Activated naive CD8-positive, alpha-beta T cell treated with anti-CD3 and anti-CD28 coated beads, Interleukin-2, amount 50 U/mL, for 16 hours (primary cell): ENCODE results near the gene YIPF6.
"Not testable (repeated sequence)": the region's sequence is repeated elsewhere in the genome, so short reads cannot be mapped to it uniquely, and the experiment has no call there.

Experiments used
- DNase-seq: peaks from one replicate; pipeline ENCODE4 v3.0.0-alpha.2; 2020; ENCODE audit warnings: low read depth, low spot score

Gene YIPF6

GRCh38 chrX:68506649-68507048 lies 7.8 kb downstream of the YIPF6 start:
- DNase-seq, result no peak

GRCh38 chrX:68508799-68509198 lies 9.9 kb downstream of the YIPF6 start:
- no peak for DNase-seq

GRCh38 chrX:68511255-68511654 lies 12.4 kb downstream of the YIPF6 start:
- DNase-seq, result no peak

GRCh38 chrX:68524680-68525079 lies 25.8 kb downstream of the YIPF6 start:
- not testable (repeated sequence) for DNase-seq

- no peak for DNase-seq
Observed at GRCh38 chrX:68532831-68533533, 34.1 kb downstream of the YIPF6 start.

- no peak for DNase-seq
Observed at GRCh38 chrX:68533656-68534055, 34.8 kb downstream of the YIPF6 start.

GRCh38 chrX:68534691-68535090 lies 35.8 kb downstream of the YIPF6 start:
- no peak for DNase-seq

- DNase-seq, result no peak
Observed at GRCh38 chrX:68536429-68536828, 37.6 kb downstream of the YIPF6 start.

GRCh38 chrX:68536884-68537283 lies 38.0 kb downstream of the YIPF6 start:
- no peak for DNase-seq

GRCh38 chrX:68550193-68550592 lies 51.3 kb downstream of the YIPF6 start:
- DNase-seq, result no peak

- no peak for DNase-seq
Observed at GRCh38 chrX:68556036-68556435, 57.2 kb downstream of the YIPF6 start.

GRCh38 chrX:68557126-68557525 lies 58.3 kb downstream of the YIPF6 start:
- not testable (repeated sequence) for DNase-seq

- DNase-seq, result not testable (repeated sequence)
Observed at GRCh38 chrX:68559905-68560304, 61.1 kb downstream of the YIPF6 start.

GRCh38 chrX:68568136-68568535 lies 69.3 kb downstream of the YIPF6 start:
- no peak for DNase-seq

- no peak for DNase-seq
Observed at GRCh38 chrX:68570598-68570997, 71.7 kb downstream of the YIPF6 start.

GRCh38 chrX:68571292-68571609 lies 72.4 kb downstream of the YIPF6 start:
- DNase-seq, result no peak

GRCh38 chrX:68571610-68572311 lies 72.9 kb downstream of the YIPF6 start:
- DNase-seq, result no peak

- DNase-seq, result no peak
Observed at GRCh38 chrX:68574240-68574639, 75.4 kb downstream of the YIPF6 start.

- no peak for DNase-seq
Observed at GRCh38 chrX:68579810-68580209, 81.0 kb downstream of the YIPF6 start.

- no peak for DNase-seq
Observed at GRCh38 chrX:68584221-68584620, 85.4 kb downstream of the YIPF6 start.
